Thyroid gland (tissue), 4 donors: ENCODE results near the gene TTYH1. TPM values are rescaled to one million over a fixed set of nuclear protein-coding genes. Genes with fewer than 3 reads are reported as not detected.

Experiments
- DNase-seq, 2 donors: peaks; one replicate each; pipeline ENCODE4 v3.0.0-alpha.2; 2019
- H3K27ac ChIP-seq, 3 donors: fragments of 200-600 bp; sonication (generic); 1 replicate in 2 of 3; 2 replicates in 1 of 3; pipeline ENCODE4 v1.5.1; 2016 to 2019; ENCODE audit warnings: mild to moderate bottlenecking in 1 of 3, moderate library complexity in 1 of 3
- H3K27me3 ChIP-seq: fragments of 200-600 bp; sonication (generic); one replicate; pipeline ENCODE4 v1.5.1; 2019
- H3K36me3 ChIP-seq, 2 donors: fragments of 200-600 bp; sonication (generic); one replicate each; pipeline ENCODE4 v1.5.1; 2016 to 2019
- H3K4me1 ChIP-seq, 2 donors: fragments of 200-600 bp; sonication (generic); one replicate each; pipeline ENCODE4 v1.5.1; 2017 to 2019
- H3K4me3 ChIP-seq, 3 donors: fragments of 200-600 bp; sonication (generic); replicated peaks in 1 of 3; 1 replicate in 2 of 3; 2 replicates in 1 of 3; pipeline ENCODE4 v1.5.1; 2016; ENCODE audit warnings: mild to moderate bottlenecking in 1 of 3
- H3K9me3 ChIP-seq: fragments of 200-600 bp; sonication (generic); one replicate; pipeline ENCODE4 v1.5.1; 2017
- POLR2A ChIP-seq, 2 donors: fragments of 450-650 bp; IDR thresholded peaks; one replicate each; pipeline ENCODE4 v1.6.1; 2017; ENCODE audit warnings: antibody characterized with exemption in 2 of 2, mild to moderate bottlenecking in 2 of 2, moderate library complexity in 1 of 2
- WGBS, 2 donors: methylation state at CpG; one replicate each; pipeline ENCODE4 v1.1.5; 2017; 5-methylcytosine and 5-hydroxymethylcytosine counted together
- intact Hi-C: fragments of 100-400 bp; cut with DNase I; formaldehyde crosslinking; loops from one replicate; pipeline ENCODE4 v1.15.1; 2023
- total RNA-seq, 4 donors: library from RNA; depleted of rRNA; stranded (reverse); fragments of >200 nt; gene quantifications; one replicate each; pipeline ENCODE4 v1.2.3, GENCODE V29; 2016
- TF ChIP-seq, protein P1 (sequence below), 6 experiments: fragments of 200-600 bp in 3 of 6; fragments of 450-650 bp in 3 of 6; sonication (generic) in 3 of 6; IDR thresholded peaks; one replicate each; pipeline ENCODE4 v1.5.1; 2016 to 2019; ENCODE audit warnings: antibody characterized with exemption in 6 of 6, mild to moderate bottlenecking in 2 of 6, inconsistent platforms in 1 of 6, moderate library complexity in 1 of 6

TTYH1 gene
- total RNA-seq, 4 donors from 2014 or later, result 0.45 to 0.94 TPM; not detected in 2

DNA sequence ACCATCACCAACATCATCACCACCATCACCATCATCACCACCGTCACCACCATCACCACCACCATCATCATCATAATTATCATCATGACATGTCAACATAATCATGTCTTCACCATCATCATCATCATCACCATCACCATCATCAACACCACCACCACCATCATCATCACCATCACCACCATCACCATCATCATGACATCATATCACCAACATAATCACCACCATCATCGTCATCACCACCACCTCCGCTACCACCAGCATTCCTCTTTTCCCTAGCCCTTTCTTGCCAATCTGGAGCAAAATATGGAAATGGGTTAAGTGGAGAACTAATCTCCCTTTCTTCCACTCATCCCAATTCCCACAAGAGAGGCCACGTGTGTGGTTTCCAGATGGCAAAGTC is 1.1 kb upstream of the TTYH1 start:
- intact Hi-C loops, result no loop called here
- no peaks in the 10 kb centered on the region for H3K4me1 ChIP-seq
- H3K9me3 ChIP-seq, result no peaks in the 10 kb centered on the region
- TF ChIP-seq POLR2A (IDR thresholded peaks at IDR 0.05), result no peak
- TF ChIP-seq, protein P1, sequence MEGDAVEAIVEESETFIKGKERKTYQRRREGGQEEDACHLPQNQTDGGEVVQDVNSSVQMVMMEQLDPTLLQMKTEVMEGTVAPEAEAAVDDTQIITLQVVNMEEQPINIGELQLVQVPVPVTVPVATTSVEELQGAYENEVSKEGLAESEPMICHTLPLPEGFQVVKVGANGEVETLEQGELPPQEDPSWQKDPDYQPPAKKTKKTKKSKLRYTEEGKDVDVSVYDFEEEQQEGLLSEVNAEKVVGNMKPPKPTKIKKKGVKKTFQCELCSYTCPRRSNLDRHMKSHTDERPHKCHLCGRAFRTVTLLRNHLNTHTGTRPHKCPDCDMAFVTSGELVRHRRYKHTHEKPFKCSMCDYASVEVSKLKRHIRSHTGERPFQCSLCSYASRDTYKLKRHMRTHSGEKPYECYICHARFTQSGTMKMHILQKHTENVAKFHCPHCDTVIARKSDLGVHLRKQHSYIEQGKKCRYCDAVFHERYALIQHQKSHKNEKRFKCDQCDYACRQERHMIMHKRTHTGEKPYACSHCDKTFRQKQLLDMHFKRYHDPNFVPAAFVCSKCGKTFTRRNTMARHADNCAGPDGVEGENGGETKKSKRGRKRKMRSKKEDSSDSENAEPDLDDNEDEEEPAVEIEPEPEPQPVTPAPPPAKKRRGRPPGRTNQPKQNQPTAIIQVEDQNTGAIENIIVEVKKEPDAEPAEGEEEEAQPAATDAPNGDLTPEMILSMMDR (IDR thresholded peaks at IDR 0.05), result no peak
- no peak for DNase-seq
- no peak overlapping the region for H3K27ac ChIP-seq
- no peaks in the 10 kb centered on the region for H3K36me3 ChIP-seq
- H3K4me3 ChIP-seq, result no peak overlapping the region
- 91 to 92% methylated on average over 4 of the region's 4 CpGs for WGBS, 2 donors
- peaks cover 12% of the 10 kb centered on the region for H3K27me3 ChIP-seq

DNA sequence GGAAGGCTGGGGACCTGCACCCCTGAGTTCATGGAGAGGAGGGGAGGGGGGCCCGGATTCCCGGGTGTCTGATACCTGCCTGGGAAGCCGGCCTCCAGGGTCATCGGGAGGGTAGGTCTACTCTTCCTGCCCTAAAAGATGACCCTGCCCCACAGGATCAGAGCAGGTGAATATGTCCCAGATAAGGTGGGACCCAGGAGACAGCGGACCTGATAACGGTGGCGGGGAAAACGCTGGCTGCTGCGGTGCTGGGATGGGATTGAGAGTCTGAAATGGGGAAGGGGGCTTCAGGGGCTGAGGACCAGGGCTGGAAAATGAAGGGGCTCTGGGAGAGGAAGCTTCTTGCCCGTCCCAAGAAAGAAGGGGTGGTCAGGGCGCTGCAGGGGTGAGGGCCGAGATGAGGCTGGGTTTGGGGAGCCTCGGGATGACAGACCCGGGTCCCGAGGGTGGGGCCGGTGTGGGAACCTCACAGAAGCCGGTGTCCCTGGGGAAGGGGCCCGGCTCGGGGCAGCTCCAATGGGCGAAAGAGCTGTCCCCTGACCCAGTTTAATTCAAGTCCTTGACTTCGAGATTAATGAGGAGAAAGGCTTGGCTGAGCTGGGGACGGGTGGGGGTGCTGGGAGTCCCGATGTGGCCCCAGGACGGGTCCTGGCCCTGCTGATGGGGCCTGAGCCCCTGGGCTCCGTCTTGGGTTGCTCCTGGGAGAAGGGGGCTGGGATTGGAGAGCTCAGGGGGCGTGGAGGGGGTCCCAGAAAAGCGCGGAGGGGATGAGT is 823 bp downstream of the TTYH1 start:
- Histone ChIP-seq H3K27ac (no peak overlapping the region), H3K4me1 (peaks cover 0 to 7% of the 10 kb centered on the region in 2 donors), H3K9me3 (no peaks in the 10 kb centered on the region), H3K27me3 (peaks cover 12% of the 10 kb centered on the region), H3K36me3 (no peaks in the 10 kb centered on the region), H3K4me3 (no peak overlapping the region)
- TF ChIP-seq, protein P1 (IDR thresholded peaks at IDR 0.05), result no peak
- no peak for TF ChIP-seq POLR2A (IDR thresholded peaks at IDR 0.05)
- intact Hi-C loops, result no loop called here
- 3 to 4% methylated on average over 23 to 25 of the region's 28 CpGs for WGBS, 2 donors
- DNase-seq, result no peak

DNA sequence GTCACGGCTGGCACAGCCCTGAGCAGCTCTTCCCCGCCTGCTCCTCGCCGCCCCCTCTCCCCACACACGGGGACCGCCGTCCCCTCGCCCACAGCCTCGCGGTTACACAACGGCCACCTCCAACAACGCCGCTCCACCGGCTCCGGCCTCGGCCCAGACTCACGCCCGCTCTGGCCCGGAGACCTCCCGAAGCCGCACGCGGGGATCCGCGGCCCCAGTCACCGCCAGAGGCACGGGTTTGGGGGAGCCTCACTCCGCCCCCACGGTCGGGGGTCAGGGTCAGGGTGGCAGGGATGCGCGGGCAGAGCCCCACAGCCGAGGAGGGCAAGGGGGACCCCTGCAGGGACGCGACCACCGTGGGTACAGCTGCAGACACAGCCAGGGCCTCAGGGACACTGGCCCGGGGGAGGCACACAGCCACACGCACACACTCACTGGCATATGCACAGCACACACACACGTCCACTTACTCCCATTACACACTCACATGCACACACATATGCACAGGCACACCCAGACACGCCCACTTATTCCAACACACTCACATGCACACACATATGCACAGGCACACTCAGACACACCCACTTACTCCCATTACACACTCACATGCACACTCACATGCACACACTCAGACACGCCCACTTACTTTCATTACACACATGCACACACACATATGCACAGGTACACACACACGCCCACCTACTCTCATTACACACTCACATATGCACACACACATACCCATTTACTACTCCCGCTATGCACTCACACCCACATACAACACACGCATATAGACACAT is 1.6 kb downstream of the TTYH1 start:
- Histone ChIP-seq H3K4me3 (no peak overlapping the region), H3K9me3 (no peaks in the 10 kb centered on the region), H3K27ac (no peak overlapping the region), H3K4me1 (peaks cover 0 to 7% of the 10 kb centered on the region in 2 donors), H3K27me3 (peaks cover 12% of the 10 kb centered on the region), H3K36me3 (no peaks in the 10 kb centered on the region)
- TF ChIP-seq POLR2A (IDR thresholded peaks at IDR 0.05), result no peak
- TF ChIP-seq, protein P1 (IDR thresholded peaks at IDR 0.05), result no peak
- intact Hi-C loops, result no loop called here
- DNase-seq, result no peak
- WGBS, 2 donors, result 45 to 63% methylated on average over 13 to 29 of the region's 44 CpGs

DNA sequence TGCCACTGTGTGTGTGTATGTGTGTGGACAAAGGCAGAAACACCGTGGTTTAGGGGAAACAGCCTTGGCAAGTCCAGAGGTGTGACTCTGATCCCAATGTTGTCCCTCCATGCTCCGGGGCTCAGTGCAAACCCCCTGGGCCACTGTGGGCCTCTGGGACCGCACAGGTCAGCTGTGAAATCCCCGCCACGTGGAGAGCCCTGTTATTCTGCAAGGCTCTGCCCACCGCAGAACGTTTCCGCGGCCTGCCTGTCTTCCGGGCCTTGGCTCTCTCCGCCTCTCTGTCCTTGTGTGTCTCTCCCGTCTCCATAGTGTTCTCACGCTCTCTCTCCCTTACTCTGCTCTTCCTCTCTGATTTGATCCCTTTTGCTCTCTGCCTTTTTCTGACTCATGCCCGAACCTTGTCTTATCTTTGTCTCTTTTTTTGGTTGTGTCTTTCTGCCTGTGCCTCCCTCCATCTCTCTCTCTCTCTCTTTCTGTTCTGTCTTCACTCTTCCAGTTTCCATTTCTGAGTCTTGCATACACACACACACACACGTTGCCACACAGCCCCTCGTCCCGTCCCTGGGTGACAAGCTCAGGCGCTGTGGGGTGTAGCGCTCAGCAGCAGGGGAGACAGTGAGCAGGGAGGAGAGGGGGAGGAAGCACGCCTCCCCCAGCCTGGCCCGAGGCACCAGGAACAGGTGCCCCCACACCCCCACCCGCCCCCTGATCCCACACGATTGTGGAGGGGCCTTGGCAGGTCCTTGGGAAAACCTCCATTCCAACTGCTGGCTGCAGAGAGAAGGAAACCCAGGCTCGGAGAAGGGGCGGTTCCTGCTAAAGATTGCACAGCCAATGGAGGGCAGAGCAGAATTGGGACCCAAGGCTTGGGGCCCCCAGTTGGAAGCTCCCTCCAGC is 3.0 kb downstream of the TTYH1 start:
- Histone ChIP-seq H3K4me1 (peaks cover 0 to 7% of the 10 kb centered on the region in 2 donors), H3K9me3 (no peaks in the 10 kb centered on the region), H3K27me3 (peaks cover 12% of the 10 kb centered on the region), H3K4me3 (no peak overlapping the region), H3K36me3 (no peaks in the 10 kb centered on the region), H3K27ac (no peak overlapping the region)
- WGBS, 2 donors, result 23% methylated on average over 23 to 25 of the region's 25 CpGs
- no peak for TF ChIP-seq POLR2A (IDR thresholded peaks at IDR 0.05)
- TF ChIP-seq, protein P1 (IDR thresholded peaks at IDR 0.05), result no peak
- intact Hi-C loops, result no loop called here
- DNase-seq, result no peak
